ENCODE results near the gene POLR2J3.
"Not testable (repeated sequence)": the region's sequence is repeated elsewhere in the genome, so short reads cannot be mapped to it uniquely, and the experiment has no call there.

The POLR2J3 gene

GRCh38 chr7:102572261-102573239, at the start of gene POLR2J3:
TSS of gene POLR2J3 (minus strand) at chr7:102572583. CDS start at chr7:102572521, 62 bp downstream.
- peak within 1 kb of the TSS; percentile 36 to 77 for H3K27ac ChIP-seq

GRCh38 chr7:102618122-102618521, 45.7 kb upstream of the POLR2J3 start:
- H3K4me3 ChIP-seq; DNase-seq (ENCODE audit: low spot score); H3K27ac ChIP-seq: not testable (repeated sequence)

More at GRCh38 chr7:102572261-102573239, at the start of gene POLR2J3:
- DNase-seq (ENCODE audit: low spot score) = peak; percentile 94
- peak within 1 kb of the TSS; percentile 75 for H3K4me3 ChIP-seq
- TF ChIP-seq, protein P1, sequence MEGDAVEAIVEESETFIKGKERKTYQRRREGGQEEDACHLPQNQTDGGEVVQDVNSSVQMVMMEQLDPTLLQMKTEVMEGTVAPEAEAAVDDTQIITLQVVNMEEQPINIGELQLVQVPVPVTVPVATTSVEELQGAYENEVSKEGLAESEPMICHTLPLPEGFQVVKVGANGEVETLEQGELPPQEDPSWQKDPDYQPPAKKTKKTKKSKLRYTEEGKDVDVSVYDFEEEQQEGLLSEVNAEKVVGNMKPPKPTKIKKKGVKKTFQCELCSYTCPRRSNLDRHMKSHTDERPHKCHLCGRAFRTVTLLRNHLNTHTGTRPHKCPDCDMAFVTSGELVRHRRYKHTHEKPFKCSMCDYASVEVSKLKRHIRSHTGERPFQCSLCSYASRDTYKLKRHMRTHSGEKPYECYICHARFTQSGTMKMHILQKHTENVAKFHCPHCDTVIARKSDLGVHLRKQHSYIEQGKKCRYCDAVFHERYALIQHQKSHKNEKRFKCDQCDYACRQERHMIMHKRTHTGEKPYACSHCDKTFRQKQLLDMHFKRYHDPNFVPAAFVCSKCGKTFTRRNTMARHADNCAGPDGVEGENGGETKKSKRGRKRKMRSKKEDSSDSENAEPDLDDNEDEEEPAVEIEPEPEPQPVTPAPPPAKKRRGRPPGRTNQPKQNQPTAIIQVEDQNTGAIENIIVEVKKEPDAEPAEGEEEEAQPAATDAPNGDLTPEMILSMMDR (IDR thresholded peaks at IDR 0.05) = peak; percentile 40

- peak; percentile 71 for DNase-seq (ENCODE audit: low spot score)
- peak within 1 kb of the TSS in 1 of 2 donors; percentile 73 for H3K27ac ChIP-seq
- peak within 1 kb of the TSS; percentile 72 for H3K4me3 ChIP-seq
These were observed 44.2 kb upstream of the POLR2J3 start, which contains the start of gene RASA4 for GRCh38 chr7:102616507-102617125. TSS of gene RASA4 (minus strand) at chr7:102616756. CDS start at chr7:102616689, 67 bp downstream.

- not testable (repeated sequence) for H3K4me3 ChIP-seq; DNase-seq (ENCODE audit: low spot score); H3K27ac ChIP-seq
These were observed 43.5 kb upstream of the POLR2J3 start for GRCh38 chr7:102615930-102616329.

- not testable (repeated sequence) for DNase-seq (ENCODE audit: low spot score); H3K27ac ChIP-seq; H3K4me3 ChIP-seq
These were observed 42.5 kb upstream of the POLR2J3 start for GRCh38 chr7:102614873-102615272.

GRCh38 chr7:102614346-102614697, 41.9 kb upstream of the POLR2J3 start:
- H3K27ac ChIP-seq; DNase-seq (ENCODE audit: low spot score); H3K4me3 ChIP-seq: not testable (repeated sequence)

- H3K27ac ChIP-seq = peak overlapping the region; percentile 46 to 83
- H3K4me3 ChIP-seq; DNase-seq (ENCODE audit: low spot score): not testable (repeated sequence)
These were observed 41.4 kb upstream of the POLR2J3 start for GRCh38 chr7:102613575-102614345.

DNA sequence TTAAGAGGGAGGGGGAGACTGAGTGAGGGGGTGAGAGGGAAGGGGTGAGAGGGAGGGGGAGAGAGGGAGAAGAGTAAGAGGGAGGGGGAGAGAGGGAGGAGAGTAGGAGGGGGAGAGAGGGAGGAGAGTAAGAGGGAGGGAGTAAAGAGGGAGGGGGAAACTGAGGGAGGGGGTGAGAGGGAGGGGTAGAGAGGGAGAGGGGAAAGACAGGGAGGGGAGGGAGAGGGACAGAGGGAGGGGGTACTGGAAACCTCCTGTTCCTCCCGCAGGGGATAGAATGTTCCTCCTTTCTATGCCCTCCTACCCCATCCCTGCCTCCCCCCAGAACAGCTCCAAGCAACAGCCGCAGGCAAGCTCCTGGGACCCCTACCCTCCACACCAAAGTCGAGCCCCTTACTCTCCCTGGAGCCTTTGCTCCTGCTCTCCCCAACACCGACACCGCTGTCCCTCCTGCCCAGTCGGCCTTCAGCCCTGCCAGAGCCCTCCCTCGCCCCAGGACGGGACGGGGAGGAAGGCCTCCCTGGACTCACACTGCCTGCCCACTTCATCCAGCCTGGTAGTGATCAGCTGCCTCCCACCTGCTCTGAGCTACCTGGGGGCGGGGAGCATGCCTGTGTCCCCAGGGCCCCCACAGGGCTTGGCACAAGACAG, 39.4 kb upstream of the POLR2J3 start:
- H3K27ac ChIP-seq = peak overlapping the region in 1 of 2 donors; percentile 72
- H3K4me3 ChIP-seq = not testable (repeated sequence)
- DNase-seq (ENCODE audit: low spot score) = peak; percentile 54

DNA sequence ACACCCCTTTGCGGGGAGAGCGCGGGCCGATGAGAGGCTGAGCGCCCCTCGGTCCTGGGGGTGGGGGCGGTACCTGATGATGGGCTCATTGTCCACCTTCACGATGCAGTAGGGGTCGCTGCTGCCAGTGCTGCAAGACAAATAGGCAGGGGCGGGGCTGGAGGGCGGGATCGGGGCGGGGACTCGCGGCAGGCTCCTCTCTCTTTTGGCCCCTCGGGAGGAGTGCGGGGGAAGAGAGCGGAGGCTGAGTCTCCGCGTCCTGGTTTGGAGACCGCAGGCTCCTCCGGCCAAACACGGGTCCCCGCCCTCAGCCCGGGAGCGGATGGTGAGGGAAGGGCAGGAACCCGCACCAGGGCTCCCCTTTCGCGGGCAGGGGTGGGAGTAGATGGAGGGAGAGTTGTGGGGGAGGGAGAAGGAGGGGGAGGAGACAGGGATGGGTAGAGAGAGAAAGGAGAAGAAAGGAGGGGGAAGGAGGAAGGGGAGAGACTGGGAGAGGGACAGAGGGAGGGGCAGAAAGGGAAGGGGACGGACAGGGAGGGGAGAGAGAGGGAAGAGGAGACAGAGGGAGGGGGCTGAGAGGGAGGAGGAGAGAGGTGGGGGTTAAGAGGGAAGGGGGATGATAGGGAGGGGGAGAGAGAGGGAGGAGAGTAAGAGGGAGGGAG, 38.8 kb upstream of the POLR2J3 start:
- DNase-seq (ENCODE audit: low spot score); H3K27ac ChIP-seq; H3K4me3 ChIP-seq: not testable (repeated sequence)

DNA sequence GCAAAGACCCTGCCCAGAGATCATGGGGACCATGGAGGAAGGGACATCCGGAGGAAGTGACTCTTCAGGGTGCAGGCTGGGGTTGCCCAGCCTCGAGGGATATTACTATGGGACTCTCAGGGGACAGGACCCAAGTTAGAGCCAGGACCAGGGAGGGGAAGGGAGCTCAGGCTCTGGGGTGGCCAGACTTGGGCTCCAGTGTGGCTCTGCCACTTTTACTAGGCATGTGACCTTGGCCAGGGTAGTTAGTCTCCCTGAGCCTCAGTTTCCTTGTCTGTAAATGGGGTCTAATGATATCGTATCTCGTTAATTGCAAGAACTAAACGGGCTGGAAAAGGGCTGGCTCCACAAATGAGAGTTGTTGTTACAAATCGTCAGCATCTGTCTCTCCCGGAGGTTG, 38.1 kb upstream of the POLR2J3 start:
- not testable (repeated sequence) for H3K27ac ChIP-seq; H3K4me3 ChIP-seq; DNase-seq (ENCODE audit: low spot score)

DNA sequence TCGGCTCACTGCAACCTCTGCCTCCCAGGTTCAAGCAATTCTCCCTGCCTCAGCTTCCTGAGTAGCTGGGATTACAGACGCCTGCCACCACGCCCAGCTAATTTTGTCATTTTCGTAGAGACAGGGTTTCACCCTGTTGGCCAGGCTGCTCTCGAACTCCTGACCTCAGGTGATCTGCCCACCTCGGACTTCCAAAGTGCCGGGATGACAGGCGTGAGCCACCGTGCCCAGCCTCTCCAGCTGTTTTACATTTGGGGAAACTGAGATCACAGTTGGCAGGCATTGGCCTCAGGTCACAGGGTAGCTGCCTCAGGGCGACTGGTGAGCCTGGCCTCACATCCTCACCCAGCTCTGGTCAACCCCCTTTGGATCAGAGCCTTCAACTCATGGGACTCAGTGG, 37.4 kb upstream of the POLR2J3 start:
- not testable (repeated sequence) for H3K4me3 ChIP-seq; DNase-seq (ENCODE audit: low spot score); H3K27ac ChIP-seq

- not testable (repeated sequence) for H3K27ac ChIP-seq; DNase-seq (ENCODE audit: low spot score); H3K4me3 ChIP-seq
These were observed 34.5 kb upstream of the POLR2J3 start for GRCh38 chr7:102606848-102607247.

- H3K27ac ChIP-seq; H3K4me3 ChIP-seq; DNase-seq (ENCODE audit: low spot score): not testable (repeated sequence)
These were observed 32.2 kb upstream of the POLR2J3 start for GRCh38 chr7:102604431-102605145.

DNA sequence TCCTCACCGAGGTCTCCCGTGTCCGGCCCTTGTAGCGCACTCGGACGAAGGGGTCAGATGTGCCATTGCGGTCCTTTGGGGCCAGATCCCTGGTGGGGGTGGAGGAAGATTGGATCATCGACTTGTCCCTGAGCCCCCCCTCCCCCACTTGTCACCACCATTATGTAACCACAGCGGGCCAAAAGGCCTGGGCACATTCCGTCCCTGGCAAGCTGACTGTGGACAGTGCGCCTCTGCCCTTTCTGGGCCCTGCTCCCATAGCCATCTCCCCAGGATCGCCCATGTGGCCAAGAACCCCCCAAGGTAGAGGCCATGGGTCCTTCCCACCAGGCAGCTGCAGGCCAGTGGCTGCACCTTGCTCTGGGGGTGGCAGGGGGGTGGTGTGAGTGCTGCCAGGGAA, 29.9 kb upstream of the POLR2J3 start:
- not testable (repeated sequence) for DNase-seq (ENCODE audit: low spot score); H3K27ac ChIP-seq

DNA sequence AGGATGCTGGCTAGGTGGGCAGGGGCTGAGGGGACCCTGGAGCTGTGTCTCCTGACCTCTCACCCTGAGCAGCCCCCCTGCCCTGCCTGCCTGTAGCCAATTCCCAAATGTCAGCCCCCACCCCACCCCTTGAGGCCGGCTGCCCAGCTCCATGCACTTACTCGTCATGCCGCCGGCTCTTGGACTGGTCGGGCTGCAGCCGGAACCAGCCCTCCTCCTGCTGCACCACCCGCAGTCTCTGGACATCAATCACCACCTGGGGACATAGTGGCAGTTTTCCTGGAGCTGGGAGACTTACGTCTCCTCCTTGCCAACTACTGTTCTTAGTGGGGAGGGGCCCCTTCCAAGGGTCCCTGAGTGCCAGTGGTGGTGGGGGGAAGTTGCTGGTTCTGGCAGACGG, 27.3 kb upstream of the POLR2J3 start:
- not testable (repeated sequence) for H3K27ac ChIP-seq; H3K4me3 ChIP-seq; DNase-seq (ENCODE audit: low spot score)

More for the DNA sequence above, 29.9 kb upstream of the POLR2J3 start:
- H3K4me3 ChIP-seq = not testable (repeated sequence)

GRCh38 chr7:102596036-102596435, 23.7 kb upstream of the POLR2J3 start:
- H3K4me3 ChIP-seq; H3K27ac ChIP-seq; DNase-seq (ENCODE audit: low spot score): not testable (repeated sequence)

All from coronary artery (tissue), 2 donors.